Limb (tissue), 2 donors: ENCODE results near the gene LTBP3.
"Not testable (repeated sequence)": the region's sequence is repeated elsewhere in the genome, so short reads cannot be mapped to it uniquely, and the experiment has no call there.

Experiments
- DNase-seq, 2 donors: peaks; one replicate each; pipeline ENCODE4 v3.0.0-alpha.2; 2016; ENCODE audit errors: extremely low spot score in 2 of 2

LTBP3 gene

GRCh38 chr11:65537296-65537597 lies 20.9 kb downstream of the LTBP3 start:
- no peak for DNase-seq

GRCh38 chr11:65536412-65537295 lies 21.5 kb downstream of the LTBP3 start:
- no peak for DNase-seq

- no peak for DNase-seq
These were observed 23.1 kb downstream of the LTBP3 start for GRCh38 chr11:65535102-65535501.

DNA sequence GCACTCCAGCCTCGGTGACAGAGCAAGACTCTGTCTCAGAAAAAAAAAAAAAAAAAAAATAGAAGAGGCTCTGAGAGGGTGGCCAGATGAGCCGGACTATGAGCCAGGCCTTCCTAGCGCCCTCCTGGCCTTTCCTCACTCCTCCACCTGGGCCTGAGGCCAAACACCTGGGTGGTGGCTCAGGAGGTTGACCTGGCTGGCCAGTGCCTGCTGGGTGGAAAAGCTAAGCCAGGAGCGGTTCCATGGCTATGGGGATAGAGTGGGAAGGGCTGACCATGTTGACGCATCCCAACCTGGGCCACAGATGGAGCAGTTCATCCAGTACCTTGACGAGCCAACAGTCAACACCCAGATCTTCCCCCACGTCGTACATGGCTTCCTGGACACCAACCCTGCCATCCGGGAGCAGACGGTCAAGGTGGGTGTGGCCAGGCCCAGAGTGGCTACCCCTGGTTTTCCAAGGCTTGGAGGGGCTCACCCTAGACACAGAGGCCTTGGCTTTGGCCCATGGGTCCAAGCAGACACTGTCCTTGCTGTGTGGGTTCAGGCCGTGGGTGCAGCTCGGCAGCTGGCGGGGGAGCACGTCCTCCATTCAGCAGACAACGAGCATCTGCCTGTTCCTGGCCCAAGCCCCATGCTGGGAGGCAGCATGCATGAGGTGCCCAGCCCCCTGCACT lies 25.6 kb downstream of the LTBP3 start:
- DNase-seq = no peak

DNA sequence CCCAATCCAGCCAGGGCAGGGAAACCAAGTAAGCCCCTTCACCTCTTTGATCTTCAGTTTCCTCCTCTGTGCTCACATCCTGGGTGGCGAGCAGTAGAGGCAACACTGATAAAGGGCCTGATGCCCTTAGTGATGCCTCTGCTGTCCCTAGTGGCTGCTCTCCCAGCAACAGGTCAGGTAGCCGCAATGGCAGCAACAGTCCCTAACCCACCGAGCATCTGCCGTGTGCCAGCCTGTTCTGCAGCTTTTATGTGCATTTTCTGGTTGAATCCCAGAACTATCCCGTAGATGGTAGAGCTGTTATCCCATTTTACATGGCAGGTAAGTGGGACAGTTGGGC lies 28.0 kb downstream of the LTBP3 start:
- no peak for DNase-seq

GRCh38 chr11:65529475-65530156 lies 28.5 kb downstream of the LTBP3 start:
- no peak for DNase-seq

DNA sequence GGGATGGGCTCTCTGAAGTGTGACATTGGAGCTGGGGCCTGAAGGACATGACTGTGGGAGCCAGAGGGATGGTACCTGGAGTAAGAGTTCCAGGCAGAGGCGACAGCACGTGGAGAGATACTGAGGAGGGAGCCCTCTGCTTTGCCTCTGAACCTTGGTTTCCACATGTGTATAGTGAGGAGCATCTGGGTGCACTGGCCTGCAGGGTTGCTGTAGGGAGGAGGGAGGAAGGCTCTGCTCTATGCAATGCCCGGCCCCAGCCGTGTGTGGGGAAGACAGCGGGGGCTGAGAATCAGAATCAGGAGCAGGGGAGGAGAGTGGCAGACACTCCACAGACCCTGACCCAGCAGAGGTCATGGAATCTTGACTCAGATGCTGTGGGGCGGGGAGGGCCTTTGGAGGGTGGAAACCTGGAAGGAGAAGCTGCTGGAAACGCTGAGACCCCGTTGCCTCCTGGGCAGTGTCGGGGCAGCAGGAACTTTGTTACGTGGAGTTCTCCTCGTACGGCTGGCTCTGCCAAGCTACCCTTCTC lies 29.3 kb downstream of the LTBP3 start:
- DNase-seq = no peak

DNA sequence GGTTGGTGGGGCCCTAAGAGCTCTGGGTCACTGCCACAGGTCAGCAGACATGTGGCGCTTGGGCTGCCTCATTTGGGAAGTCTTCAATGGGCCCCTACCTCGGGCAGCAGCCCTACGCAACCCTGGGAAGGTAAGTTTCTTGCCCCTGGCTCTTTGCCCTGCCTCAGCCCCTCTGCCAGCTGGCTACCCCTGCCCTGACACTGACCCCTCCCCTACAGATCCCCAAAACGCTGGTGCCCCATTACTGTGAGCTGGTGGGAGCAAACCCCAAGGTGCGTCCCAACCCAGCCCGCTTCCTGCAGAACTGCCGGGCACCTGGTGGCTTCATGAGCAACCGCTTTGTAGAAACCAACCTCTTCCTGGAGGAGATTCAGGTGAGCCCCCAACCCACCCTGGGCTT lies 31.4 kb downstream of the LTBP3 start:
- DNase-seq = no peak

DNA sequence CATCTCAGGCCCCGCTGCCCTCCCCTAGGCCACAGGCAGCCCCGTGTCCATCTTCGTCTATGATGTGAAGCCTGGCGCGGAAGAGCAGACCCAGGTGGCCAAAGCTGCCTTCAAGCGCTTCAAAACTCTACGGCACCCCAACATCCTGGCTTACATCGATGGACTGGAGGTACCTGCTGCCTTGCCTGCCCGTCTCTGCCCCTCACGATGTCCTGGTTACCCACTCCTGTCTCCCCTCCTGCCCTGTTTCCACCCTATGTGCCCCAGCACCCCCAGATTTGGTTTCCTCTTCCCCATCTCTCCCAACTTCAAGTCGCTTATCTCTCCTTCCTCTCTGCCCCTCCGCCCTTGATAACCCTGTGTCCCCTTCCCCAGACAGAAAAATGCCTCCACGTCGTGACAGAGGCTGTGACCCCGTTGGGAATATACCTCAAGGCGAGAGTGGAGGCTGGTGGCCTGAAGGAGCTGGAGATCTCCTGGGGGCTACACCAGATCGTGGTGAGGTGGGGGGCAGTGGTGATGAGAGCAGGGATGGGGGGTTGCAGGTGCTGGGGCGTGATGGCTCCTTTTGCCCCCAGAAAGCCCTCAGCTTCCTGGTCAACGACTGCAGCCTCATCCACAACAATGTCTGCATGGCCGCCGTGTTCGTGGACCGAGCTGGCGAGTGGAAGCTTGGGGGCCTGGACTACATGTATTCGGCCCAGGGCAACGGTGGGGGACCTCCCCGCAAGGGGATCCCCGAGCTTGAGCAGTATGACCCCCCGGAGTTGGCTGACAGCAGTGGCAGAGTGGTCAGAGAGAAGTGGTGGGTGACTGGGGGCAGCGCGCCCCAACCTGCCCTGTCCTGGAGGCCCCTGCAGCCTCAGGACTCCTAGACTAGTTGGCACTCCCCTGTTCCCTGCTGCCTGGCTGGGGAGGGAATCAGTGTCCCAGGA lies 32.3 kb downstream of the LTBP3 start:
- DNase-seq = no peak

DNA sequence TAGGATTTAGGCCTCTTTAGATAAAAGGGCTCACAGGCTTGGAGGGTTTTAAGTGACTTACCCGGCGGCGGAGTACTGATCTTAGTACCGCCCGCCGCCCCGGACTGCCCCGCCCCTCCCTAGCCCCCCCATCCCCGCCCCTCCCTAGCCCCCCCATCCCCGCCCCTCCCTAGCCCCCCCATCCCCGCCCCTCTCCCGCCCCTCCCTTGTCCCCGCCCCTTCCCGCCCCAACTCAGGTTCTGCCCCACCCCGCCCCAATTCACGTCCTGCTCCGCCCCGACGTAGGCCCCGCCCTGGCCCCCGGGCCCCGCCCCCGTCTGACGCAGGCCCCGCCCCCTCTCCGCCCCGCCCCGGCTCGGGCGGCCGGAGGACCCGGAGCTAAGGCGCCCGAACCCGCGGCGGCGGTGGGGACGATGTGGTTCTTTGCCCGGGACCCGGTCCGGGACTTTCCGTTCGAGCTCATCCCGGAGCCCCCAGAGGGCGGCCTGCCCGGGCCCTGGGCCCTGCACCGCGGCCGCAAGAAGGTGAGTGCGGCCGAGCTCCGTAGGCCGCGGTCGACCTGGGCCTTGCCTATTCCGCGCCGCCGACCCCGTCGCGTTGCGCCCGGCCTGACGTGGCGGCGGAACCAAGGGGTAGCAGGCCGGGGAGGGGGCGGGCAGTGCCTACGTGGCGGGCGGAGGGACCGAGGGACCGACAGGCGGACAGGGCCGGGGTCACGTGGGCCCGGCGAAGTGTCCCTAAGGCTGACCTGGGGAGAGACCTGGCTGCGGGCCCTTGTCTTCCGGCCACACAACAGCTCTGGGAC lies 33.2 kb downstream of the LTBP3 start, which contains the start of gene SCYL1:
TSS of gene SCYL1 (plus strand) at position 343 of the 805 bp plus-strand sequence. CDS start at position 414, 71 bp downstream.
- peak; percentile 84 to 96 for DNase-seq

GRCh38 chr11:65524014-65524740 lies 34.0 kb downstream of the LTBP3 start:
- peak in 1 of 2 donors; percentile 68 for DNase-seq

DNA sequence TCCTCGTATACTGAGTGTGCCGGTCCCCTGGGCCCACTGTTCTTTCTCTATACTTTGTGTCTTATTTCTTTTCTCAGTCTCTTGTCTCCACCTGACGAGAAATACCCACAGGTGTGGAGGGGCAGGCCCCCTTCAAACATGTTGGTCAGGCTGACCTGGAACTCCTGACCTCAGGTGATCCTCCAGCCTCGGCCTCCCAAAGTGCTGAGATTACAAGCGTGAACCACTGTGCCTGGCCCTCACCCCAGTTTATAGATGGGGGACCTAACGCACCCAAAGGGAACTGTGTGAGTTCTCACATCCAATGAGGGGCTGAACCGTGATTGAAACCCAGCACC lies 34.6 kb downstream of the LTBP3 start:
- DNase-seq = not testable (repeated sequence)

DNA sequence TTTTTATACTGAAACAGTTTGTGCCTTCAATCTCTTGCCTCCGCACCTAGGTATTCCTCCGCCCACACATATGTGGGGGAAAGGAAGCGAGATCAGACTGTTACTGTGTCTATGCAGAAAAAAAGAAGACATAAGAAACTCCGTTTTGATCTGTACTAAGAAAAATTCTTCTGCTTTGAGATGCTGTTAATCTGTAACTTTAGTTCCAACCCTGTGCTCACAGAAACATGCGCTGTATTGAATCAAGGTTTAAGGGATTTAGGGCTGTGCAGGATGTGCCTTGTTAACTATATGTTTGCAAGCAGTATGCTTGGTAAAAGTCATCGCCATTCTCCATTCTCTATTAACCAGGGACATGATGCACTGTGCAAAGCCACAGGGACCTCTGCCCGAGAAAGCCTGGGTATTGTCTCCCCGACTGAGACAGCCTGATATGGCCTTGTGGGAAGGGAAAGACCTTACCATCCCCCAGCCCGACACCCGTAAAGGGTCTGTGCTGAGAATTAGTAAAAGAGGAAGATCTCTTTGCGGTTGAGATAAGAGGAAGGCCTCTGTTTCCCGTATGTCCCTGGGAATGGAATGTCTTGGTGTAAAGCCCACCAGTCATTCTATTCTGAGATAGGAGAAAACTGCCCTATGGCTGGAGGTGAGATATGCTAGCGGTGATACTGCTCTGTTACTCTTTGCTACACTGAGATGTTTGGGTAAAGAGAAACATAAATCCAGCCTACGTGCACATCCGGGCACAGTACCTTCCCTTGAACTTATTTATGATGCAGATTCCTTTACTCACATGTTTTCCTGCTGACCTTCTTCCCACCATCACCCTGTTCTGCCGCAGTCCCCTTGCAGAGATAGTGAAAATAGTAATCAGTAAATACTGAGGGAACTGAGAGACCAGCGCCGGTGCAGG lies 35.2 kb downstream of the LTBP3 start:
- DNase-seq = not testable (repeated sequence)

- not testable (repeated sequence) for DNase-seq
These were observed 36.2 kb downstream of the LTBP3 start for GRCh38 chr11:65521777-65522521.

DNA sequence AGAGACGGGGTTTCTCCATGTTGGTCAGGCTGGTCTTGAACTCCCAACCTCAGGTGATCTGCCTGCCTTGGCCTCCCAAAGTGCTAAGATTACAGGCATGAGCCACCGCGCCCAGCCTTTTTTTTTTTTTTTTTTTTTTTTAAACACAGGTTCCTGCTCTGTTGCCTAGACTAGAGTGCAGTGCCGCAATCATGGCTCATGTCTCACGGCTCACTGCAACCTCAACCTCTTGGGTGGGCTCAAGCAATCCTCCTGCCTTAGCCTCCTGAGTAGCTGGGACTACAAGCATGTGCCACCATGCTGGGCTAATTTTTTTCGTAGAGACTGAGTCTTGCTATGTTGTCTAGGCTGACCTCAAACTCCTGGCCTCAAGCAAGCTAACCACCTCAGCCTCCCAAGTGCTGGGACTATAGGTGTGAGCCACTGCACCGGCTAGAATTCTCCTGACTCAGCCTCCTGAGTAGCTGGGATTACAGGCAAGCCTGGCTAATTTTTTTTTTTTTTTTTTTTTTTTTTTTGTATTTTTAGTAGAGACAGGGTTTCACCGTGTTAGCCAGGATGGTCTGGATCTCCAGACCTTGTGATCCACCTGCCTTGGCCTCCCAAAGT lies 39.1 kb downstream of the LTBP3 start:
- not testable (repeated sequence) for DNase-seq

GRCh38 chr11:65516135-65516968 lies 41.8 kb downstream of the LTBP3 start:
- DNase-seq = no peak
